K562 (cell line): ENCODE results near the gene IQCM. TPM values are rescaled to one million over a fixed set of nuclear protein-coding genes. Genes with fewer than 3 reads are reported as not detected.

Source experiments
- ATAC-seq: fragments of 200-7000 bp; cut with Tn5 transposase; 3 replicates; pipeline ENCODE4 v1.9.1; 2020; ENCODE audit warnings: moderate library complexity
- BruUV-seq: library from RNA; stranded (reverse); fragments of 400-500 nt; replicated peaks from 2 replicates; lab custom pipeline; 2021; lab: Mats Ljungman, UMichigan
- CTCF ChIA-PET: fragments of 300-600 bp; formaldehyde crosslinking; extraction: SDS; loops from one replicate; lab custom pipeline; 2021; ENCODE audit warnings: low intra/inter-chr PET ratio; lab: Yijun Ruan, JAX
- POLR2A ChIA-PET: fragments of 300-600, 350-650 bp; sonication (Branson Sonifier 250); formaldehyde crosslinking; extraction: SDS; loops from one replicate; lab custom pipeline; 2021; ENCODE audit warnings: antibody characterized with exemption, inconsistent platforms; lab: Yijun Ruan, JAX
- DNase-seq, 4 experiments: peaks; one replicate each; pipeline versions ENCODE4 v3.0.0 to v3.0.0-alpha.2; 2011 to 2018; ENCODE audit warnings: low spot score in 3 of 4, mixed read lengths in 3 of 4; ENCODE audit errors: extremely low read depth in 1 of 4
- FAIRE-seq: peaks from 2 replicates; lab custom pipeline; 2011; peaks lifted over from hg19 to GRCh38; lab: Jason Lieb, UNC
- H2AFZ ChIP-seq: 2 replicates; pipeline ENCODE4 v1.6.0; 2011; ENCODE audit warnings: low read depth, low read length, control low read depth, inconsistent platforms
- H3K27ac ChIP-seq: fragments of 200-600 bp; 3 replicates; pipeline ENCODE4 v1.8.0; 2011; ENCODE audit warnings: low read depth, mild to moderate bottlenecking, control low read depth, inconsistent platforms, low read length, moderate library complexity, mixed read lengths; ENCODE audit errors: extremely low read depth
- H3K27me3 ChIP-seq, 2 experiments: fragments of 300-600 bp in 1 of 2; 2 replicates in 1 of 2; 3 replicates in 1 of 2; pipeline versions ENCODE4 v1.6.0 to v1.8.0; 2011; ENCODE audit warnings: inconsistent platforms in 2 of 2, low read length in 2 of 2, mild to moderate bottlenecking in 1 of 2, mixed read lengths in 1 of 2, moderate library complexity in 1 of 2; ENCODE audit not compliant: control insufficient read depth in 2 of 2, insufficient read depth in 2 of 2
- H3K36me3 ChIP-seq: fragments of 300-600 bp; 3 replicates; pipeline ENCODE4 v1.8.0; 2011; ENCODE audit warnings: mild to moderate bottlenecking, low read length, inconsistent platforms; ENCODE audit not compliant: control insufficient read depth, insufficient read depth
- H3K4me1 ChIP-seq, 2 experiments: fragments of 200-600 bp in 1 of 2; replicated peaks in 1 of 2; 2 replicates in 1 of 2; 3 replicates in 1 of 2; pipeline versions ENCODE4 v1.5.1 to v1.8.0; 2011; ENCODE audit warnings: inconsistent platforms in 2 of 2, low read length in 2 of 2, mild to moderate bottlenecking in 1 of 2, mixed read lengths in 1 of 2, moderate library complexity in 1 of 2; ENCODE audit not compliant: control insufficient read depth in 2 of 2, insufficient read depth in 2 of 2
- H3K4me2 ChIP-seq: 2 replicates; pipeline ENCODE4 v1.6.1; 2011; ENCODE audit warnings: low read length, control low read depth, inconsistent platforms, mixed read lengths; ENCODE audit not compliant: insufficient read depth
- H3K4me3 ChIP-seq: fragments of 200-600 bp; sonication (generic), shearing (Covaris generic); 2 replicates; pipeline ENCODE4 v1.5.1; 2016; ENCODE audit warnings: control low read depth, inconsistent platforms
- H3K79me2 ChIP-seq: fragments of 200-600 bp; 3 replicates; pipeline ENCODE4 v1.8.0; 2011; ENCODE audit warnings: low read length, inconsistent platforms; ENCODE audit not compliant: control insufficient read depth, insufficient read depth
- H3K9ac ChIP-seq, 2 experiments: 2 replicates each; pipeline versions ENCODE4 v1.6.0 to v1.6.1; 2011; ENCODE audit warnings: low read depth in 2 of 2, low read length in 2 of 2, control low read depth in 1 of 2, inconsistent platforms in 1 of 2, mild to moderate bottlenecking in 1 of 2, mixed read lengths in 1 of 2; ENCODE audit not compliant: insufficient read depth in 1 of 2
- H3K9me1 ChIP-seq: one replicate; pipeline ENCODE4 v1.6.0; 2011; ENCODE audit warnings: inconsistent platforms, mild to moderate bottlenecking, low read length, moderate library complexity; ENCODE audit not compliant: control insufficient read depth, insufficient read depth
- H3K9me3 ChIP-seq: replicated peaks from 2 replicates; pipeline ENCODE4 v1.5.1; 2011; ENCODE audit warnings: low read depth, low read length, inconsistent platforms; ENCODE audit not compliant: control insufficient read depth, insufficient read depth
- H4K20me1 ChIP-seq: replicated peaks from 2 replicates; pipeline ENCODE4 v1.6.1; 2011; ENCODE audit warnings: low read length, inconsistent platforms, mixed read lengths; ENCODE audit not compliant: control insufficient read depth, insufficient read depth
- BHLHE40 ChIP-seq: IDR thresholded peaks from 2 replicates; pipeline ENCODE4 v1.6.1; 2011; ENCODE audit warnings: low read length, improper control_type of control experiment
- DEAF1 ChIP-seq: fragments of 450-650 bp; formaldehyde crosslinking; IDR thresholded peaks from 2 replicates; pipeline ENCODE4 v1.4.0; 2020; ENCODE audit warnings: mild to moderate bottlenecking, moderate library complexity
- MEF2A ChIP-seq: IDR thresholded peaks from 2 replicates; pipeline ENCODE4 v1.6.1; 2011; ENCODE audit warnings: low read depth, mild to moderate bottlenecking, low read length, moderate library complexity; ENCODE audit not compliant: control insufficient read depth
- MTA2 ChIP-seq: fragments of 450-650 bp; IDR thresholded peaks from 2 replicates; pipeline ENCODE4 v1.6.1; 2016; ENCODE audit warnings: low read depth
- PYGO2 ChIP-seq: fragments of 450-650 bp; IDR thresholded peaks from 2 replicates; pipeline ENCODE4 v1.6.1; 2016; ENCODE audit warnings: mild to moderate bottlenecking, missing genetic modification characterization, moderate library complexity, missing compliant biosample characterization
- RUNX1 ChIP-seq: sonication (generic); IDR thresholded peaks from 2 replicates; pipeline ENCODE4 v1.6.1; 2016; ENCODE audit warnings: antibody characterized with exemption, low read depth
- SMARCA5 ChIP-seq: fragments of 450-650 bp; IDR thresholded peaks from 2 replicates; pipeline ENCODE4 v1.6.1; 2016
- SP1 ChIP-seq: sonication (generic); formaldehyde crosslinking; IDR thresholded peaks from 2 replicates; pipeline ENCODE4 v1.8.1; 2022; ENCODE audit warnings: mild to moderate bottlenecking, missing genetic modification reagents
- XRCC5 ChIP-seq: fragments of 200-400 bp; formaldehyde crosslinking; IDR thresholded peaks from 2 replicates; pipeline ENCODE4 v1.6.1; 2017; ENCODE audit warnings: low read depth, mild to moderate bottlenecking, low read length
- ZEB2 ChIP-seq: fragments of 450-650 bp; IDR thresholded peaks from 2 replicates; pipeline ENCODE4 v1.6.1; 2016
- ZNF436 ChIP-seq: fragments of 250-450, 450-650 bp; sonication (Bioruptor Pico); formaldehyde crosslinking; IDR thresholded peaks from 2 replicates; pipeline ENCODE4 v1.7.0; 2020; ENCODE audit warnings: mild to moderate bottlenecking
- WGBS: fragments of 100-300 bp; shearing (Covaris generic); methylation state at CpG from one replicate; pipeline ENCODE4 v1.1.6; 2016; ENCODE audit warnings: low coverage, mixed read lengths; ENCODE audit not compliant: insufficient coverage; ENCODE audit errors: missing lambda C conversion rate; 5-methylcytosine and 5-hydroxymethylcytosine counted together
- in situ Hi-C: fragments of 300-500 bp; cut with MboI; formaldehyde crosslinking; loops from 4 replicates; pipeline ENCODE4 v1.15.0; 2018; ENCODE audit warnings: inconsistent platforms, mixed read lengths
- intact Hi-C: fragments of 100-400 bp; cut with micrococcal nuclease; formaldehyde crosslinking; loops from 2 replicates; pipeline ENCODE4 v1.14.2; 2022
- polyA plus RNA-seq, 8 experiments: library from polyadenylated mRNA; depleted of rRNA in 4 of 8; stranded (reverse) in 5 of 8; unstranded in 3 of 8; fragments of >200 nt; fragmentation: Nextera tagmentation in 2 of 8; fragmentation: Illumina TruSeq in 1 of 8; extraction: Ambion mirVana in 2 of 8; extraction: Trizol in 1 of 8; gene quantifications; 2 replicates each; pipeline versions ENCODE4 v1.2.1 to v1.2.3, GENCODE V29; 2011 to 2014; ENCODE audit warnings: inconsistent platforms in 1 of 8, missing spikeins in 1 of 8
- total RNA-seq, 7 experiments: library from RNA; depleted of rRNA in 6 of 7; stranded (reverse); fragments of >200 nt in 6 of 7; fragmentation: Illumina TruSeq in 2 of 7; extraction: Trizol in 2 of 7; gene quantifications; 2 replicates each; pipeline versions ENCODE4 v1.2.1 to v1.2.3, GENCODE V29; 2011 to 2021; ENCODE audit warnings: low replicate concordance in 1 of 7

The IQCM gene
- total and polyA plus RNA-seq, 9 of the 15 experiments (the other 6 are each of a cell fraction or from before 2014, with no cell fraction given) = not detected

- no peak overlapping the region for H3K4me2 ChIP-seq
- in situ Hi-C loops (no loop called here), intact Hi-C loops (no loop called here)
- no peaks in the 10 kb centered on the region for H3K9me1 ChIP-seq
- BruUV-seq = no TSS peak
- TF ChIP-seq PYGO2 (tag) (no peak), RUNX1 (no peak), MEF2A (no peak), ZEB2 (no peak), ZNF436 (CRISPR knock-in tag) (no peak), BHLHE40 (no peak), SMARCA5 (no peak), DEAF1 (CRISPR knock-in tag) (no peak), SP1 (no peak), XRCC5 (no peak), MTA2 (no peak)
- H3K4me1 ChIP-seq = no peaks in the 10 kb centered on the region
- H3K4me3 ChIP-seq = no peak overlapping the region
- no peaks in the 10 kb centered on the region for H3K79me2 ChIP-seq
- H3K27me3 ChIP-seq = no peaks in the 10 kb centered on the region
- FAIRE-seq (no peak), ATAC-seq (no peak), DNase-seq (no peak)
- H3K9me3 ChIP-seq = no peaks in the 10 kb centered on the region
- H2AFZ ChIP-seq = no peak overlapping the region
- ChIA-PET POLR2A (no interaction called here), CTCF (no interaction called here)
- H3K36me3 ChIP-seq = no peaks in the 10 kb centered on the region
- 0% methylated on average over 1 of the region's 2 CpGs for WGBS
- no peaks in the 10 kb centered on the region for H4K20me1 ChIP-seq
- H3K27ac ChIP-seq = no peak overlapping the region
- no peak overlapping the region for H3K9ac ChIP-seq
Measured at GRCh38 chr4:149523039-149523438, 292.6 kb downstream of the IQCM start.
